ENCODE measurements around the gene TEC. TPM values are rescaled to one million over a fixed set of nuclear protein-coding genes. Genes with fewer than 3 reads are reported as not detected.

Gene TEC
- total and polyA plus RNA-seq, 2 experiments from 2014 or later, result 2.9 to 3.0 TPM

DNA sequence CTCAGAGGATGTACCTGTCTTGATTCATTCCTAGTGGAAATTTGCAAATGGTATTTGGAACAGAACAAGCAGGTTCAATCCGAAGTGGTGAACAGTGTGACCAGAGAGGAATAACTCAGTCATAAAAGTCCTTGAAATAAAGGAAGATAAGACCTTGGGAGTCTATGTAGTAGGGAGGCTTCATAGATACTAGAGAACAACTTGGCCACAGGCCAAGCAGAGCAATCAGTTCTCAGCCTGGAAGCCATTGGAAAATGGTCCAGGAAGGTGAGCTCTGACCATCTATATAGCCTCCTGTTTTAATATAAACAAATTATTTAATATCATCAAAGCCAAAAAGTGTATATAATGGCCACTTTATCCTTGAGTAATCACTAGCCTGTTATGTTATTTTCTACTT lies 146.9 kb downstream of the TEC start:
- no peak for ATAC-seq

More for the DNA sequence above, 146.9 kb downstream of the TEC start:
- Histone ChIP-seq H2AFZ (no peak overlapping the region), H3K36me3 (ENCODE audit: insufficient read depth) (no peaks in the 10 kb centered on the region), H4K20me1 (replicated peaks; ENCODE audit: insufficient read depth) (no peaks in the 10 kb centered on the region), H3K27ac (ENCODE audit: low read depth) (no peak overlapping the region), H3K4me3 (no peak overlapping the region), H3K9me2 (ENCODE audit: insufficient read depth) (no peaks in the 10 kb centered on the region), H3K79me2 (replicated peaks; ENCODE audit: insufficient read depth) (no peaks in the 10 kb centered on the region), H3F3A (replicated peaks; ENCODE audit: low read depth) (no peaks in the 10 kb centered on the region), H3K4me2 (no peak overlapping the region), H3K4me1 (ENCODE audit: insufficient read depth) (peaks cover 7% of the 10 kb centered on the region; the same call in 1 of the 2 replicates), H3K27me3 (ENCODE audit: insufficient read depth) (no peaks in the 10 kb centered on the region)
- Mint-ChIP-seq H3K9me3 (no peaks in the 10 kb centered on the region), H3K27me3 (ENCODE audit: insufficient read depth, low read depth, poor library complexity) (peaks cover 3% of the 10 kb centered on the region), H3K36me3 (ENCODE audit: low read depth) (no peaks in the 10 kb centered on the region), H3K27ac (no peak overlapping the region), H3K4me3 (no peak overlapping the region), H3K4me1 (peaks cover 25% of the 10 kb centered on the region)
- no peak for DNase-seq (ENCODE audit: low spot score)
- TF ChIP-seq ZNF331 (CRISPR knock-in tag; IDR thresholded peaks at IDR 0.05; ENCODE audit: low read depth) (no peak), POLR2AphosphoS5 (IDR thresholded peaks at IDR 0.05; ENCODE audit: low read depth) (no peak), NANOG (IDR thresholded peaks at IDR 0.05; ENCODE audit: borderline replicate concordance) (no peak), ZNF114 (CRISPR knock-in tag; IDR thresholded peaks at IDR 0.05) (no peak), JUNB (IDR thresholded peaks at IDR 0.05; ENCODE audit: unreplicated experiment) (no peak), EZH2 (IDR thresholded peaks at IDR 0.05; ENCODE audit: low read depth, unreplicated experiment) (no peak), CREB1 (CRISPR knock-in tag; IDR thresholded peaks at IDR 0.05; ENCODE audit: low read depth) (no peak), STAT1 (IDR thresholded peaks at IDR 0.05; ENCODE audit: unreplicated experiment) (no peak), EZH2phosphoT487 (IDR thresholded peaks at IDR 0.05; ENCODE audit: unreplicated experiment) (no peak)
- TF ChIP-seq, protein P1, sequence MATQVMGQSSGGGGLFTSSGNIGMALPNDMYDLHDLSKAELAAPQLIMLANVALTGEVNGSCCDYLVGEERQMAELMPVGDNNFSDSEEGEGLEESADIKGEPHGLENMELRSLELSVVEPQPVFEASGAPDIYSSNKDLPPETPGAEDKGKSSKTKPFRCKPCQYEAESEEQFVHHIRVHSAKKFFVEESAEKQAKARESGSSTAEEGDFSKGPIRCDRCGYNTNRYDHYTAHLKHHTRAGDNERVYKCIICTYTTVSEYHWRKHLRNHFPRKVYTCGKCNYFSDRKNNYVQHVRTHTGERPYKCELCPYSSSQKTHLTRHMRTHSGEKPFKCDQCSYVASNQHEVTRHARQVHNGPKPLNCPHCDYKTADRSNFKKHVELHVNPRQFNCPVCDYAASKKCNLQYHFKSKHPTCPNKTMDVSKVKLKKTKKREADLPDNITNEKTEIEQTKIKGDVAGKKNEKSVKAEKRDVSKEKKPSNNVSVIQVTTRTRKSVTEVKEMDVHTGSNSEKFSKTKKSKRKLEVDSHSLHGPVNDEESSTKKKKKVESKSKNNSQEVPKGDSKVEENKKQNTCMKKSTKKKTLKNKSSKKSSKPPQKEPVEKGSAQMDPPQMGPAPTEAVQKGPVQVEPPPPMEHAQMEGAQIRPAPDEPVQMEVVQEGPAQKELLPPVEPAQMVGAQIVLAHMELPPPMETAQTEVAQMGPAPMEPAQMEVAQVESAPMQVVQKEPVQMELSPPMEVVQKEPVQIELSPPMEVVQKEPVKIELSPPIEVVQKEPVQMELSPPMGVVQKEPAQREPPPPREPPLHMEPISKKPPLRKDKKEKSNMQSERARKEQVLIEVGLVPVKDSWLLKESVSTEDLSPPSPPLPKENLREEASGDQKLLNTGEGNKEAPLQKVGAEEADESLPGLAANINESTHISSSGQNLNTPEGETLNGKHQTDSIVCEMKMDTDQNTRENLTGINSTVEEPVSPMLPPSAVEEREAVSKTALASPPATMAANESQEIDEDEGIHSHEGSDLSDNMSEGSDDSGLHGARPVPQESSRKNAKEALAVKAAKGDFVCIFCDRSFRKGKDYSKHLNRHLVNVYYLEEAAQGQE (IDR thresholded peaks at IDR 0.05; ENCODE audit: unreplicated experiment), result no peak
- TF ChIP-seq, protein P2, sequence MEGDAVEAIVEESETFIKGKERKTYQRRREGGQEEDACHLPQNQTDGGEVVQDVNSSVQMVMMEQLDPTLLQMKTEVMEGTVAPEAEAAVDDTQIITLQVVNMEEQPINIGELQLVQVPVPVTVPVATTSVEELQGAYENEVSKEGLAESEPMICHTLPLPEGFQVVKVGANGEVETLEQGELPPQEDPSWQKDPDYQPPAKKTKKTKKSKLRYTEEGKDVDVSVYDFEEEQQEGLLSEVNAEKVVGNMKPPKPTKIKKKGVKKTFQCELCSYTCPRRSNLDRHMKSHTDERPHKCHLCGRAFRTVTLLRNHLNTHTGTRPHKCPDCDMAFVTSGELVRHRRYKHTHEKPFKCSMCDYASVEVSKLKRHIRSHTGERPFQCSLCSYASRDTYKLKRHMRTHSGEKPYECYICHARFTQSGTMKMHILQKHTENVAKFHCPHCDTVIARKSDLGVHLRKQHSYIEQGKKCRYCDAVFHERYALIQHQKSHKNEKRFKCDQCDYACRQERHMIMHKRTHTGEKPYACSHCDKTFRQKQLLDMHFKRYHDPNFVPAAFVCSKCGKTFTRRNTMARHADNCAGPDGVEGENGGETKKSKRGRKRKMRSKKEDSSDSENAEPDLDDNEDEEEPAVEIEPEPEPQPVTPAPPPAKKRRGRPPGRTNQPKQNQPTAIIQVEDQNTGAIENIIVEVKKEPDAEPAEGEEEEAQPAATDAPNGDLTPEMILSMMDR (conservative IDR thresholded peaks at IDR 0.05; ENCODE audit: low read depth in 2 of 2), result no peak
- TF ChIP-seq, protein P3, sequence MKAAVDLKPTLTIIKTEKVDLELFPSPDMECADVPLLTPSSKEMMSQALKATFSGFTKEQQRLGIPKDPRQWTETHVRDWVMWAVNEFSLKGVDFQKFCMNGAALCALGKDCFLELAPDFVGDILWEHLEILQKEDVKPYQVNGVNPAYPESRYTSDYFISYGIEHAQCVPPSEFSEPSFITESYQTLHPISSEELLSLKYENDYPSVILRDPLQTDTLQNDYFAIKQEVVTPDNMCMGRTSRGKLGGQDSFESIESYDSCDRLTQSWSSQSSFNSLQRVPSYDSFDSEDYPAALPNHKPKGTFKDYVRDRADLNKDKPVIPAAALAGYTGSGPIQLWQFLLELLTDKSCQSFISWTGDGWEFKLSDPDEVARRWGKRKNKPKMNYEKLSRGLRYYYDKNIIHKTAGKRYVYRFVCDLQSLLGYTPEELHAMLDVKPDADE (IDR thresholded peaks at IDR 0.05), result no peak
- TF ChIP-seq, protein P4, sequence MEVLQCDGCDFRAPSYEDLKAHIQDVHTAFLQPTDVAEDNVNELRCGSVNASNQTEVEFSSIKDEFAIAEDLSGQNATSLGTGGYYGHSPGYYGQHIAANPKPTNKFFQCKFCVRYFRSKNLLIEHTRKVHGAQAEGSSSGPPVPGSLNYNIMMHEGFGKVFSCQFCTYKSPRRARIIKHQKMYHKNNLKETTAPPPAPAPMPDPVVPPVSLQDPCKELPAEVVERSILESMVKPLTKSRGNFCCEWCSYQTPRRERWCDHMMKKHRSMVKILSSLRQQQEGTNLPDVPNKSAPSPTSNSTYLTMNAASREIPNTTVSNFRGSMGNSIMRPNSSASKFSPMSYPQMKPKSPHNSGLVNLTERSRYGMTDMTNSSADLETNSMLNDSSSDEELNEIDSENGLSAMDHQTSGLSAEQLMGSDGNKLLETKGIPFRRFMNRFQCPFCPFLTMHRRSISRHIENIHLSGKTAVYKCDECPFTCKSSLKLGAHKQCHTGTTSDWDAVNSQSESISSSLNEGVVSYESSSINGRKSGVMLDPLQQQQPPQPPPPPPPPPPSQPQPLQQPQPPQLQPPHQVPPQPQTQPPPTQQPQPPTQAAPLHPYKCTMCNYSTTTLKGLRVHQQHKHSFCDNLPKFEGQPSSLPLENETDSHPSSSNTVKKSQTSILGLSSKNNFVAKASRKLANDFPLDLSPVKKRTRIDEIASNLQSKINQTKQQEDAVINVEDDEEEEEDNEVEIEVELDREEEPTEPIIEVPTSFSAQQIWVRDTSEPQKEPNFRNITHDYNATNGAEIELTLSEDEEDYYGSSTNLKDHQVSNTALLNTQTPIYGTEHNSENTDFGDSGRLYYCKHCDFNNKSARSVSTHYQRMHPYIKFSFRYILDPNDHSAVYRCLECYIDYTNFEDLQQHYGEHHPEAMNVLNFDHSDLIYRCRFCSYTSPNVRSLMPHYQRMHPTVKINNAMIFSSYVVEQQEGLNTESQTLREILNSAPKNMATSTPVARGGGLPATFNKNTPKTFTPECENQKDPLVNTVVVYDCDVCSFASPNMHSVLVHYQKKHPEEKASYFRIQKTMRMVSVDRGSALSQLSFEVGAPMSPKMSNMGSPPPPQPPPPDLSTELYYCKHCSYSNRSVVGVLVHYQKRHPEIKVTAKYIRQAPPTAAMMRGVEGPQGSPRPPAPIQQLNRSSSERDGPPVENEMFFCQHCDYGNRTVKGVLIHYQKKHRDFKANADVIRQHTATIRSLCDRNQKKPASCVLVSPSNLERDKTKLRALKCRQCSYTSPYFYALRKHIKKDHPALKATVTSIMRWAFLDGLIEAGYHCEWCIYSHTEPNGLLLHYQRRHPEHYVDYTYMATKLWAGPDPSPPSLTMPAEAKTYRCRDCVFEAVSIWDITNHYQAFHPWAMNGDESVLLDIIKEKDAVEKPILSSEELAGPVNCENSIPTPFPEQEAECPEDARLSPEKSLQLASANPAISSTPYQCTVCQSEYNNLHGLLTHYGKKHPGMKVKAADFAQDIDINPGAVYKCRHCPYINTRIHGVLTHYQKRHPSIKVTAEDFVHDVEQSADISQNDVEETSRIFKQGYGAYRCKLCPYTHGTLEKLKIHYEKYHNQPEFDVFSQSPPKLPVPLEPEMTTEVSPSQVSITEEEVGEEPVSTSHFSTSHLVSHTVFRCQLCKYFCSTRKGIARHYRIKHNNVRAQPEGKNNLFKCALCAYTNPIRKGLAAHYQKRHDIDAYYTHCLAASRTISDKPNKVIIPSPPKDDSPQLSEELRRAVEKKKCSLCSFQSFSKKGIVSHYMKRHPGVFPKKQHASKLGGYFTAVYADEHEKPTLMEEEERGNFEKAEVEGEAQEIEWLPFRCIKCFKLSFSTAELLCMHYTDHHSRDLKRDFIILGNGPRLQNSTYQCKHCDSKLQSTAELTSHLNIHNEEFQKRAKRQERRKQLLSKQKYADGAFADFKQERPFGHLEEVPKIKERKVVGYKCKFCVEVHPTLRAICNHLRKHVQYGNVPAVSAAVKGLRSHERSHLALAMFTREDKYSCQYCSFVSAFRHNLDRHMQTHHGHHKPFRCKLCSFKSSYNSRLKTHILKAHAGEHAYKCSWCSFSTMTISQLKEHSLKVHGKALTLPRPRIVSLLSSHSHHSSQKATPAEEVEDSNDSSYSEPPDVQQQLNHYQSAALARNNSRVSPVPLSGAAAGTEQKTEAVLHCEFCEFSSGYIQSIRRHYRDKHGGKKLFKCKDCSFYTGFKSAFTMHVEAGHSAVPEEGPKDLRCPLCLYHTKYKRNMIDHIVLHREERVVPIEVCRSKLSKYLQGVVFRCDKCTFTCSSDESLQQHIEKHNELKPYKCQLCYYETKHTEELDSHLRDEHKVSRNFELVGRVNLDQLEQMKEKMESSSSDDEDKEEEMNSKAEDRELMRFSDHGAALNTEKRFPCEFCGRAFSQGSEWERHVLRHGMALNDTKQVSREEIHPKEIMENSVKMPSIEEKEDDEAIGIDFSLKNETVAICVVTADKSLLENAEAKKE (CRISPR knock-in tag; IDR thresholded peaks at IDR 0.05), result no peak
